Transverse colon (tissue), 4 donors: ENCODE data around the gene YWHAE.

ENCODE experiments used
- CTCF ChIP-seq, 5 experiments: fragments of 200-600 bp in 3 of 5; fragments of 450-650 bp in 2 of 5; sonication (generic) in 3 of 5; IDR thresholded peaks; 1 replicate in 2 of 5; 2 replicates in 3 of 5; pipeline ENCODE4 v1.5.1; 2016 to 2017; ENCODE audit warnings: antibody characterized with exemption in 5 of 5, inconsistent platforms in 3 of 5, mild to moderate bottlenecking in 2 of 5, moderate library complexity in 1 of 5
- POLR2A ChIP-seq: fragments of 450-650 bp; IDR thresholded peaks from one replicate; pipeline ENCODE4 v1.6.1; 2016; ENCODE audit warnings: antibody characterized with exemption, mild to moderate bottlenecking, moderate library complexity
- POLR2AphosphoS5 ChIP-seq, 3 donors: sonication (generic); formaldehyde crosslinking; IDR thresholded peaks; one replicate each; pipeline ENCODE4 v1.6.1; 2016; ENCODE audit warnings: antibody characterized with exemption in 3 of 3

- TF ChIP-seq CTCF (IDR thresholded peaks at IDR 0.05): no peak
- TF ChIP-seq POLR2A: no peak
- TF ChIP-seq POLR2AphosphoS5 (IDR thresholded peaks at IDR 0.05): no peak
Measured at GRCh38 chr17:1421470-1421869, 21.4 kb upstream of the YWHAE start.
